K562 (cell line): ENCODE measurements around the gene LILRB3. TPM values are rescaled to one million over a fixed set of nuclear protein-coding genes. Genes with fewer than 3 reads are reported as not detected.

ENCODE experiments used
- CBX1 ChIP-seq: sonication (generic); IDR thresholded peaks from 2 replicates; pipeline ENCODE4 v1.6.1; 2016; ENCODE audit warnings: antibody characterized with exemption, low read depth, mild to moderate bottlenecking
- FIP1L1 ChIP-seq: fragments of 200-400 bp; formaldehyde crosslinking; IDR thresholded peaks from 2 replicates; pipeline ENCODE4 v1.6.1; 2018; ENCODE audit warnings: mild to moderate bottlenecking, low read depth, low read length; ENCODE audit not compliant: poor library complexity, severe bottlenecking
- KDM5B ChIP-seq: fragments of 200-600 bp; sonication (generic); IDR thresholded peaks from 2 replicates; pipeline ENCODE4 v1.6.1; 2012; ENCODE audit warnings: low read depth, mild to moderate bottlenecking, moderate library complexity, low read length, control low read depth, inconsistent platforms; ENCODE audit not compliant: insufficient replicate concordance
- MAZ ChIP-seq, 2 experiments: fragments of 450-650 bp in 1 of 2; sonication (generic) in 1 of 2; formaldehyde crosslinking; IDR thresholded peaks in 1 of 2; conservative IDR thresholded peaks in 1 of 2; 2 replicates each; pipeline versions ENCODE4 v1.4.0 to v1.5.0; 2020; ENCODE audit warnings: mild to moderate bottlenecking in 1 of 2, missing genetic modification reagents in 1 of 2
- PHF8 ChIP-seq: fragments of 200-600 bp; sonication (generic); IDR thresholded peaks from 2 replicates; pipeline ENCODE4 v1.6.1; 2012; ENCODE audit warnings: mixed run types, mild to moderate bottlenecking, inconsistent platforms, low read length, moderate library complexity, borderline replicate concordance
- POLR2A ChIP-seq: fragments of 450-650 bp; conservative IDR thresholded peaks from 2 replicates; pipeline ENCODE4 v1.6.1; 2016
- RBFOX2 ChIP-seq: fragments of 200-400 bp; formaldehyde crosslinking; IDR thresholded peaks from 2 replicates; pipeline ENCODE4 v1.6.1; 2017; ENCODE audit warnings: low read depth, mild to moderate bottlenecking, low read length, moderate library complexity
- SETDB1 ChIP-seq: IDR thresholded peaks from one replicate; pipeline ENCODE4 v1.6.1; 2012; ENCODE audit warnings: low read length, control low read depth, inconsistent platforms
- SIRT6 ChIP-seq: IDR thresholded peaks from one replicate; pipeline ENCODE4 v1.6.1; 2012; ENCODE audit warnings: low read depth, mild to moderate bottlenecking, control low read depth, inconsistent platforms, low read length, moderate library complexity
- SMC3 ChIP-seq: conservative IDR thresholded peaks from 2 replicates; pipeline ENCODE4 v1.6.1; 2011; ENCODE audit warnings: low read depth, low read length, improper control_type of control experiment; ENCODE audit not compliant: insufficient read depth
- SUPT5H ChIP-seq: fragments of 450-650 bp; IDR thresholded peaks from 2 replicates; pipeline ENCODE4 v1.6.1; 2016
- polyA plus RNA-seq, 8 experiments: library from polyadenylated mRNA; depleted of rRNA in 4 of 8; stranded (reverse) in 5 of 8; unstranded in 3 of 8; fragments of >200 nt; fragmentation: Nextera tagmentation in 2 of 8; fragmentation: Illumina TruSeq in 1 of 8; extraction: Ambion mirVana in 2 of 8; extraction: Trizol in 1 of 8; gene quantifications; 2 replicates each; pipeline versions ENCODE4 v1.2.1 to v1.2.3, GENCODE V29; 2011 to 2014; ENCODE audit warnings: inconsistent platforms in 1 of 8, missing spikeins in 1 of 8
- total RNA-seq, 7 experiments: library from RNA; depleted of rRNA in 6 of 7; stranded (reverse); fragments of >200 nt in 6 of 7; fragmentation: Illumina TruSeq in 2 of 7; extraction: Trizol in 2 of 7; gene quantifications; 2 replicates each; pipeline versions ENCODE4 v1.2.1 to v1.2.3, GENCODE V29; 2011 to 2021; ENCODE audit warnings: low replicate concordance in 1 of 7
- TF ChIP-seq, protein P1 (sequence below): sonication (generic); formaldehyde crosslinking; IDR thresholded peaks from 2 replicates; pipeline ENCODE4 v1.8.0; 2022; ENCODE audit warnings: missing genetic modification reagents, mild to moderate bottlenecking, moderate library complexity, borderline replicate concordance
- TF ChIP-seq, protein P2 (sequence below): sonication (generic); formaldehyde crosslinking; IDR thresholded peaks from 2 replicates; pipeline ENCODE4 v1.9.0; 2022; ENCODE audit warnings: mild to moderate bottlenecking, missing genetic modification reagents
- TF ChIP-seq, protein P3 (sequence below): fragments of 250-450 bp; sonication (Bioruptor Pico); IDR thresholded peaks from 2 replicates; pipeline ENCODE4 v1.8.0; 2022; ENCODE audit warnings: moderate library complexity, mild to moderate bottlenecking, inconsistent platforms
- TF ChIP-seq, protein P4 (sequence below): fragments of 450-650 bp; IDR thresholded peaks from 2 replicates; pipeline ENCODE4 v1.6.1; 2018; ENCODE audit not compliant: partially characterized antibody
- TF ChIP-seq, protein P5 (sequence below): fragments of 450-650 bp; formaldehyde crosslinking; IDR thresholded peaks from 2 replicates; pipeline ENCODE4 v1.4.0; 2020; ENCODE audit warnings: mild to moderate bottlenecking, moderate library complexity
- TF ChIP-seq, protein P6 (sequence below): fragments of 250-450 bp; sonication (Bioruptor Pico); IDR thresholded peaks from 2 replicates; pipeline ENCODE4 v1.9.0; 2021; ENCODE audit warnings: mild to moderate bottlenecking, inconsistent platforms

LILRB3 gene
- total and polyA plus RNA-seq, 9 of the 15 experiments (the other 6 are each of a cell fraction or from before 2014, with no cell fraction given), result 0.01 to 0.09 TPM; not detected in 7

DNA sequence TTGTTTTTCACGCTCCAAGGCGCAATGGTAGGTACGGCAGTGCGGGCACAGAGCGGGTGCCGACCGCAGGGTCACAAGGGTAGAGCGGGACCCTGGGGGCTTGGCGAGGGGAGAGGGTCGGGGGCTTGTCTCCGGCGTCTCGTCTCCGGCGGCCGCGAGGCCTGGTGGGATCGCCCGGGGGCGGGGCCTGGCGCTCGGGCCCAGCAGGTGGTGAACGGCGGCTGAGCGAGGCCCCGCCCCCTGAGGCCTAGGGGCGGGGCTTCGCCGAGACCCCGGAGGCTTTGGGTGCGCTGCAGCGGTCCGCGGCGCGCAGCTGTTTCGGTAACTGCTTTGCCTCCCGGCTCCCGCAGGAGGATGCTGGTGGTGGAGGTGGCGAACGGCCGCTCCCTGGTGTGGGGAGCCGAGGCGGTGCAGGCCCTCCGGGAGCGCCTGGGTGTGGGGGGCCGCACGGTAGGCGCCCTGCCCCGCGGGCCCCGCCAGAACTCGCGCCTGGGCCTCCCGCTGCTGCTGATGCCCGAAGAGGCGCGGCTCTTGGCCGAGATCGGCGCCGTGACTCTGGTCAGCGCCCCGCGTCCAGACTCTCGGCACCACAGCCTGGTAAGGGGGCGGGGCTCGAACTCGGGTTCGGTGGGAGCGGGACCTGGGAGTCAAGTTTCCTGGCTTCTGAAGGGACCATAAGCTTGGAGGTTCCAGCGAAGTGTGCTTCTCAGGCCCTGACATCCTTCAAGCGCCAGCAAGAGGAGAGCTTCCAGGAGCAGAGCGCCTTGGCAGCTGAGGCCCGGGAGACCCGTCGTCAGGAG lies 31.6 kb downstream of the LILRB3 start, which contains the start of gene TSEN34 (continued):
- TF ChIP-seq, protein P1, sequence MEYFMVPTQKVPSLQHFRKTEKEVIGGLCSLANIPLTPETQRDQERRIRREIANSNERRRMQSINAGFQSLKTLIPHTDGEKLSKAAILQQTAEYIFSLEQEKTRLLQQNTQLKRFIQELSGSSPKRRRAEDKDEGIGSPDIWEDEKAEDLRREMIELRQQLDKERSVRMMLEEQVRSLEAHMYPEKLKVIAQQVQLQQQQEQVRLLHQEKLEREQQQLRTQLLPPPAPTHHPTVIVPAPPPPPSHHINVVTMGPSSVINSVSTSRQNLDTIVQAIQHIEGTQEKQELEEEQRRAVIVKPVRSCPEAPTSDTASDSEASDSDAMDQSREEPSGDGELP, result peak; percentile 90
- TF ChIP-seq FIP1L1 (peak; percentile 12), MAZ (CRISPR knock-in tag; conservative IDR thresholded peaks at IDR 0.05 in 1 of 2, IDR thresholded peaks at IDR 0.05 in 1 of 2) (0 out of 4 replicates have a peak, but pooled peaks of 1 of the 2 experiments have one; percentile 62), CBX1 (0 out of 2 replicates have a peak, but pooled peaks have one; percentile 16), SMC3 (no peak), RBFOX2 (peak; percentile 1; the same call in 1 of the 2 replicates), POLR2A (peak; percentile 49), SIRT6 (no peak), KDM5B (peak; percentile 49), PHF8 (peak; percentile 77; the same call in 1 of the 2 replicates), SETDB1 (no peak), SUPT5H (peak; percentile 52; the same call in 1 of the 2 replicates)
- TF ChIP-seq, protein P2, sequence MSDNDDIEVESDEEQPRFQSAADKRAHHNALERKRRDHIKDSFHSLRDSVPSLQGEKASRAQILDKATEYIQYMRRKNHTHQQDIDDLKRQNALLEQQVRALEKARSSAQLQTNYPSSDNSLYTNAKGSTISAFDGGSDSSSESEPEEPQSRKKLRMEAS, result peak; percentile 15; the same call in 1 of the 2 replicates
- TF ChIP-seq, protein P3, sequence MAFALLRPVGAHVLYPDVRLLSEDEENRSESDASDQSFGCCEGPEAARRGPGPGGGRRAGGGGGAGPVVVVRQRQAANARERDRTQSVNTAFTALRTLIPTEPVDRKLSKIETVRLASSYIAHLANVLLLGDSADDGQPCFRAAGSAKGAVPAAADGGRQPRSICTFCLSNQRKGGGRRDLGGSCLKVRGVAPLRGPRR (CRISPR knock-in tag), result no peak
- TF ChIP-seq, protein P4, sequence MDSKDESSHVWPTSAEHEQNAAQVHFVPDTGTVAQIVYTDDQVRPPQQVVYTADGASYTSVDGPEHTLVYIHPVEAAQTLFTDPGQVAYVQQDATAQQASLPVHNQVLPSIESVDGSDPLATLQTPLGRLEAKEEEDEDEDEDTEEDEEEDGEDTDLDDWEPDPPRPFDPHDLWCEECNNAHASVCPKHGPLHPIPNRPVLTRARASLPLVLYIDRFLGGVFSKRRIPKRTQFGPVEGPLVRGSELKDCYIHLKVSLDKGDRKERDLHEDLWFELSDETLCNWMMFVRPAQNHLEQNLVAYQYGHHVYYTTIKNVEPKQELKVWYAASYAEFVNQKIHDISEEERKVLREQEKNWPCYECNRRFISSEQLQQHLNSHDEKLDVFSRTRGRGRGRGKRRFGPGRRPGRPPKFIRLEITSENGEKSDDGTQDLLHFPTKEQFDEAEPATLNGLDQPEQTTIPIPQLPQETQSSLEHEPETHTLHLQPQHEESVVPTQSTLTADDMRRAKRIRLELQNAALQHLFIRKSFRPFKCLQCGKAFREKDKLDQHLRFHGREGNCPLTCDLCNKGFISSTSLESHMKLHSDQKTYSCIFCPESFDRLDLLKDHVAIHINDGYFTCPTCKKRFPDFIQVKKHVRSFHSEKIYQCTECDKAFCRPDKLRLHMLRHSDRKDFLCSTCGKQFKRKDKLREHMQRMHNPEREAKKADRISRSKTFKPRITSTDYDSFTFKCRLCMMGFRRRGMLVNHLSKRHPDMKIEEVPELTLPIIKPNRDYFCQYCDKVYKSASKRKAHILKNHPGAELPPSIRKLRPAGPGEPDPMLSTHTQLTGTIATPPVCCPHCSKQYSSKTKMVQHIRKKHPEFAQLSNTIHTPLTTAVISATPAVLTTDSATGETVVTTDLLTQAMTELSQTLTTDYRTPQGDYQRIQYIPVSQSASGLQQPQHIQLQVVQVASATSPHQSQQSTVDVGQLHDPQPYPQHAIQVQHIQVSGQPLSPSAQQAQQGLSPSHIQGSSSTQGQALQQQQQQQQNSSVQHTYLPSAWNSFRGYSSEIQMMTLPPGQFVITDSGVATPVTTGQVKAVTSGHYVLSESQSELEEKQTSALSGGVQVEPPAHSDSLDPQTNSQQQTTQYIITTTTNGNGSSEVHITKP, result peak; percentile 98
- TF ChIP-seq, protein P5, sequence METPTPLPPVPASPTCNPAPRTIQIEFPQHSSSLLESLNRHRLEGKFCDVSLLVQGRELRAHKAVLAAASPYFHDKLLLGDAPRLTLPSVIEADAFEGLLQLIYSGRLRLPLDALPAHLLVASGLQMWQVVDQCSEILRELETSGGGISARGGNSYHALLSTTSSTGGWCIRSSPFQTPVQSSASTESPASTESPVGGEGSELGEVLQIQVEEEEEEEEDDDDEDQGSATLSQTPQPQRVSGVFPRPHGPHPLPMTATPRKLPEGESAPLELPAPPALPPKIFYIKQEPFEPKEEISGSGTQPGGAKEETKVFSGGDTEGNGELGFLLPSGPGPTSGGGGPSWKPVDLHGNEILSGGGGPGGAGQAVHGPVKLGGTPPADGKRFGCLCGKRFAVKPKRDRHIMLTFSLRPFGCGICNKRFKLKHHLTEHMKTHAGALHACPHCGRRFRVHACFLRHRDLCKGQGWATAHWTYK (CRISPR knock-in tag), result no peak
- TF ChIP-seq, protein P6, sequence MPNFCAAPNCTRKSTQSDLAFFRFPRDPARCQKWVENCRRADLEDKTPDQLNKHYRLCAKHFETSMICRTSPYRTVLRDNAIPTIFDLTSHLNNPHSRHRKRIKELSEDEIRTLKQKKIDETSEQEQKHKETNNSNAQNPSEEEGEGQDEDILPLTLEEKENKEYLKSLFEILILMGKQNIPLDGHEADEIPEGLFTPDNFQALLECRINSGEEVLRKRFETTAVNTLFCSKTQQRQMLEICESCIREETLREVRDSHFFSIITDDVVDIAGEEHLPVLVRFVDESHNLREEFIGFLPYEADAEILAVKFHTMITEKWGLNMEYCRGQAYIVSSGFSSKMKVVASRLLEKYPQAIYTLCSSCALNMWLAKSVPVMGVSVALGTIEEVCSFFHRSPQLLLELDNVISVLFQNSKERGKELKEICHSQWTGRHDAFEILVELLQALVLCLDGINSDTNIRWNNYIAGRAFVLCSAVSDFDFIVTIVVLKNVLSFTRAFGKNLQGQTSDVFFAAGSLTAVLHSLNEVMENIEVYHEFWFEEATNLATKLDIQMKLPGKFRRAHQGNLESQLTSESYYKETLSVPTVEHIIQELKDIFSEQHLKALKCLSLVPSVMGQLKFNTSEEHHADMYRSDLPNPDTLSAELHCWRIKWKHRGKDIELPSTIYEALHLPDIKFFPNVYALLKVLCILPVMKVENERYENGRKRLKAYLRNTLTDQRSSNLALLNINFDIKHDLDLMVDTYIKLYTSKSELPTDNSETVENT, result peak; percentile 41; the same call in 1 of the 2 replicates
